ENCODE results near the gene GYG2. TPM values are rescaled to one million over a fixed set of nuclear protein-coding genes. Genes with fewer than 3 reads are reported as not detected.
A peak's percentile ranks its signal among the peaks of the same experiment; 100 is the strongest.

The GYG2 gene
- total RNA-seq, 6 experiments from 2014 or later = 0.35 to 0.79 (median 0.51) TPM; not detected in 2

- Mint-ChIP-seq H3K9me3 (no peaks in the 10 kb centered on the region; the same call in 1 of the 2 replicates), H3K27ac (no peak overlapping the region), H3K4me1 (ENCODE audit: low read depth) (no peaks in the 10 kb centered on the region), H3K4me3 (no peak overlapping the region), H3K27me3 (ENCODE audit: insufficient read depth) (peaks cover 4% of the 10 kb centered on the region), H3K36me3 (ENCODE audit: low read depth) (peaks cover 7% of the 10 kb centered on the region; the same call in 1 of the 2 replicates)
- TF ChIP-seq, protein P1, sequence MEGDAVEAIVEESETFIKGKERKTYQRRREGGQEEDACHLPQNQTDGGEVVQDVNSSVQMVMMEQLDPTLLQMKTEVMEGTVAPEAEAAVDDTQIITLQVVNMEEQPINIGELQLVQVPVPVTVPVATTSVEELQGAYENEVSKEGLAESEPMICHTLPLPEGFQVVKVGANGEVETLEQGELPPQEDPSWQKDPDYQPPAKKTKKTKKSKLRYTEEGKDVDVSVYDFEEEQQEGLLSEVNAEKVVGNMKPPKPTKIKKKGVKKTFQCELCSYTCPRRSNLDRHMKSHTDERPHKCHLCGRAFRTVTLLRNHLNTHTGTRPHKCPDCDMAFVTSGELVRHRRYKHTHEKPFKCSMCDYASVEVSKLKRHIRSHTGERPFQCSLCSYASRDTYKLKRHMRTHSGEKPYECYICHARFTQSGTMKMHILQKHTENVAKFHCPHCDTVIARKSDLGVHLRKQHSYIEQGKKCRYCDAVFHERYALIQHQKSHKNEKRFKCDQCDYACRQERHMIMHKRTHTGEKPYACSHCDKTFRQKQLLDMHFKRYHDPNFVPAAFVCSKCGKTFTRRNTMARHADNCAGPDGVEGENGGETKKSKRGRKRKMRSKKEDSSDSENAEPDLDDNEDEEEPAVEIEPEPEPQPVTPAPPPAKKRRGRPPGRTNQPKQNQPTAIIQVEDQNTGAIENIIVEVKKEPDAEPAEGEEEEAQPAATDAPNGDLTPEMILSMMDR (IDR thresholded peaks at IDR 0.05) = peak; percentile 18; the same call in 1 of the 2 replicates
- DNase-seq = no peak
Observed at GRCh38 chrX:2903366-2903765, 74.6 kb downstream of the GYG2 start.

DNA sequence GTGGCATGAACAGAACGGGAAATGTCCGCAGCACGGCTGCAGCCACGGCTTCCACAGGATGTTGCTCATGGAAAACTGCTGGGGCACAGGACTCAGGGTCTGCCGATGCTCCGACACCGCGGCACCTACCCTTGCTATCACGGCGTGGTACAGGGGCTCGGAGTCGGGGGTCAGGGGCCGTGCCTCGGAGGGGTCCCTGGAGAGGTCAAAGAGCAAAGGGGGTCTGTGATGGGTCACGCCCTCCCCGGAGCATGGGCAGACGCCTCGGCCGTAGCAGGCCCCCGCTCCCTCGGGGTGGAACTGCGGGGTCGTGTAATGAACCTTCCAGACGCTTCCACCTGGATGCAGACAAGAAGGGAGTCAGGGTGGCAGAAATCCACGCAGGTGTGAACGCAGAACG, 78.6 kb downstream of the GYG2 start:
- Mint-ChIP-seq H3K36me3 (ENCODE audit: low read depth) (peaks cover 7% of the 10 kb centered on the region; the same call in 1 of the 2 replicates), H3K9me3 (no peaks in the 10 kb centered on the region; the same call in 1 of the 2 replicates), H3K27me3 (ENCODE audit: insufficient read depth) (peaks cover 4% of the 10 kb centered on the region), H3K4me1 (ENCODE audit: low read depth) (no peaks in the 10 kb centered on the region), H3K4me3 (no peak overlapping the region), H3K27ac (no peak overlapping the region)
- DNase-seq = no peak
- TF ChIP-seq, protein P1 (IDR thresholded peaks at IDR 0.05) = no peak

DNA sequence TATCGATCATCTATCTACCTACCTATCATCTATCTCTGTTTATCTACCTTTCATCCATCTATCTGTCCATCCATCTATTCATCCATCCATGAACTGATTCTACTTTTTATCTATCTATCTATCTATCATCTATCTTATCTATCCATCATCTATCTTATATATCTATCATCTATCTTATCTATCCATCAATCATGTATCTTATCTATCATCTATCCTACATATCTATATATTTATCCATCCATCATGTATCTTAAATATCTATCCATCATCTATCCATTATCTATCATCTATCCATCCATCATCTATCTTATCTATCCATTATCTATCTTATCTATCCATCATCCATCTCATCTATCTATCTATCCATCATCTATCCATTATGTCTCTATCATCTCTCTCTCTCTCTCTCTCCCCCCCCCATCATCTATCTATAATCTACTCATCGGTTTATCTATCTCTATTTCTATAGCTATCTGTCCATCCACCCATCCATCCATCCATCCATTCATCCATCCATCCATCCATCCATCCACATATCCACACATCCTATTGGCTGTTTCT, 79.5 kb downstream of the GYG2 start:
- H3K4me3 Mint-ChIP-seq = no peak overlapping the region
- no peaks in the 10 kb centered on the region for H3K9me3 Mint-ChIP-seq
- no peak overlapping the region for H3K27ac Mint-ChIP-seq
- no peak for DNase-seq
- no peaks in the 10 kb centered on the region for H3K4me1 Mint-ChIP-seq (ENCODE audit: low read depth)
- H3K36me3 Mint-ChIP-seq (ENCODE audit: low read depth) = peaks cover 7% of the 10 kb centered on the region; the same call in 1 of the 2 replicates
- peaks cover 4% of the 10 kb centered on the region; the same call in 1 of the 2 replicates for H3K27me3 Mint-ChIP-seq (ENCODE audit: insufficient read depth)
- TF ChIP-seq, protein P1 (IDR thresholded peaks at IDR 0.05) = no peak

GRCh38 chrX:2910109-2910508, 81.4 kb downstream of the GYG2 start:
- no peaks in the 10 kb centered on the region for H3K9me3 Mint-ChIP-seq
- no peak overlapping the region for H3K4me3 Mint-ChIP-seq
- no peaks in the 10 kb centered on the region for H3K27me3 Mint-ChIP-seq (ENCODE audit: insufficient read depth)
- peaks cover 7% of the 10 kb centered on the region; the same call in 1 of the 2 replicates for H3K36me3 Mint-ChIP-seq (ENCODE audit: low read depth)
- H3K4me1 Mint-ChIP-seq (ENCODE audit: low read depth) = no peaks in the 10 kb centered on the region
- no peak overlapping the region for H3K27ac Mint-ChIP-seq
- no peak for DNase-seq
- TF ChIP-seq, protein P1 (IDR thresholded peaks at IDR 0.05) = no peak

GRCh38 chrX:2913118-2913517, 84.4 kb downstream of the GYG2 start:
- no peak overlapping the region for H3K27ac Mint-ChIP-seq
- H3K36me3 Mint-ChIP-seq (ENCODE audit: low read depth) = peaks cover 11% of the 10 kb centered on the region; the same call in 1 of the 2 replicates
- H3K27me3 Mint-ChIP-seq (ENCODE audit: insufficient read depth) = no peaks in the 10 kb centered on the region
- H3K4me1 Mint-ChIP-seq (ENCODE audit: low read depth) = no peaks in the 10 kb centered on the region
- DNase-seq = no peak
- no peak overlapping the region for H3K4me3 Mint-ChIP-seq
- H3K9me3 Mint-ChIP-seq = no peaks in the 10 kb centered on the region
- TF ChIP-seq, protein P1 (IDR thresholded peaks at IDR 0.05) = peak; percentile 40; the same call in 1 of the 2 replicates

Measured in HFFc6 (cell line).